Transverse colon (tissue), 4 donors: Measurements from ENCODE around the gene ILKAP.

Source experiments
- CTCF ChIP-seq, 5 experiments: fragments of 200-600 bp in 3 of 5; fragments of 450-650 bp in 2 of 5; sonication (generic) in 3 of 5; IDR thresholded peaks; 1 replicate in 2 of 5; 2 replicates in 3 of 5; pipeline ENCODE4 v1.5.1; 2016 to 2017; ENCODE audit warnings: antibody characterized with exemption in 5 of 5, inconsistent platforms in 3 of 5, mild to moderate bottlenecking in 2 of 5, moderate library complexity in 1 of 5
- POLR2AphosphoS5 ChIP-seq, 3 donors: sonication (generic); formaldehyde crosslinking; IDR thresholded peaks; one replicate each; pipeline ENCODE4 v1.6.1; 2016; ENCODE audit warnings: antibody characterized with exemption in 3 of 3

GRCh38 chr2:238142382-238143205 is 60.9 kb downstream of the ILKAP start:
- TF ChIP-seq CTCF (IDR thresholded peaks at IDR 0.05) (peak in 1 of 5 experiments; percentile 23), POLR2AphosphoS5 (IDR thresholded peaks at IDR 0.05) (no peak)
